Breast epithelium (tissue), 4 donors: ENCODE measurements around the gene CFAP46. TPM values are rescaled to one million over a fixed set of nuclear protein-coding genes. Genes with fewer than 3 reads are reported as not detected.

Experiments used
- DNase-seq, 2 donors: peaks; one replicate each; pipeline ENCODE4 v3.0.0-alpha.2; 2019; ENCODE audit warnings: low spot score in 2 of 2
- H3K27ac ChIP-seq, 2 donors: fragments of 200-600 bp; sonication (generic) in 1 of 2; one replicate each; pipeline ENCODE4 v1.5.1; 2016 to 2019; ENCODE audit warnings: mild to moderate bottlenecking in 1 of 2
- H3K27me3 ChIP-seq, 2 donors: fragments of 200-600 bp; sonication (generic) in 1 of 2; one replicate each; pipeline versions ENCODE4 v1.5.1 to v1.6.0; 2017 to 2019; ENCODE audit warnings: control low read depth in 1 of 2, mild to moderate bottlenecking in 1 of 2
- H3K36me3 ChIP-seq: fragments of 200-600 bp; one replicate; pipeline ENCODE4 v1.5.1; 2019
- H3K4me1 ChIP-seq, 2 donors: fragments of 200-600 bp; sonication (generic); one replicate each; pipeline ENCODE4 v1.5.1; 2016 to 2019; ENCODE audit warnings: control low read depth in 1 of 2
- H3K4me3 ChIP-seq, 3 donors: fragments of 200-600 bp; sonication (generic); 1 replicate in 2 of 3; 2 replicates in 1 of 3; pipeline ENCODE4 v1.5.1; 2016 to 2019; ENCODE audit warnings: mild to moderate bottlenecking in 3 of 3, moderate library complexity in 2 of 3
- H3K9me3 ChIP-seq, 2 donors: fragments of 200-600 bp; sonication (generic) in 1 of 2; one replicate each; pipeline ENCODE4 v1.5.1; 2016 to 2019; ENCODE audit warnings: control low read depth in 1 of 2
- CTCF ChIP-seq, 3 donors: fragments of 450-650 bp; IDR thresholded peaks; one replicate each; pipeline ENCODE4 v1.5.1; 2016 to 2017; ENCODE audit warnings: antibody characterized with exemption in 3 of 3, mild to moderate bottlenecking in 3 of 3, moderate library complexity in 3 of 3
- POLR2A ChIP-seq: fragments of 450-650 bp; IDR thresholded peaks from one replicate; pipeline ENCODE4 v1.6.1; 2016; ENCODE audit warnings: antibody characterized with exemption, mild to moderate bottlenecking, moderate library complexity
- POLR2AphosphoS5 ChIP-seq, 3 donors: sonication (generic); formaldehyde crosslinking; IDR thresholded peaks; one replicate each; pipeline ENCODE4 v1.6.1; 2017; ENCODE audit warnings: antibody characterized with exemption in 3 of 3
- intact Hi-C: fragments of 100-400 bp; cut with DNase I; formaldehyde crosslinking; loops from one replicate; pipeline ENCODE4 v1.15.1; 2023; ENCODE audit warnings: low total_unique reads
- total RNA-seq, 3 donors: library from RNA; depleted of rRNA; stranded (reverse); fragments of >200 nt; gene quantifications; one replicate each; pipeline ENCODE4 v1.1.0, GENCODE V29; 2016

CFAP46 gene
- total RNA-seq: under 1 TPM; 0.16 to 0.73 (median 0.66) TPM

- Histone ChIP-seq H3K9me3 (no peaks in the 10 kb centered on the region), H3K4me1 (no peaks in the 10 kb centered on the region), H3K27ac (no peak within 1 kb of the TSS), H3K36me3 (no peaks in the 10 kb centered on the region), H3K4me3 (peak within 1 kb of the TSS; percentile 22 to 71 (median 62)), H3K27me3 (peaks cover 0 to 16% of the 10 kb centered on the region in 2 donors)
- no peak for TF ChIP-seq POLR2A
- no peak for TF ChIP-seq POLR2AphosphoS5 (IDR thresholded peaks at IDR 0.05)
- TF ChIP-seq CTCF (IDR thresholded peaks at IDR 0.05): no peak
- DNase-seq: peak in 1 of 2 donors; percentile 20
- intact Hi-C loops: no loop called here
Measured at GRCh38 chr10:132942101-132943057, at the start of gene CFAP46. Gene CFAP46, minus strand, starts transcription at chr10:132942570. Its CDS starts 86 bp downstream, at chr10:132942484.

GRCh38 chr10:132991706-132992432 lies 49.5 kb upstream of the CFAP46 start:
- Histone ChIP-seq H3K4me1 (no peaks in the 10 kb centered on the region), H3K27me3 (peaks cover 0 to 38% of the 10 kb centered on the region in 2 donors), H3K27ac (no peak overlapping the region), H3K4me3 (no peak overlapping the region), H3K36me3 (no peaks in the 10 kb centered on the region), H3K9me3 (no peaks in the 10 kb centered on the region)
- DNase-seq: no peak
- no peak for TF ChIP-seq POLR2A
- TF ChIP-seq CTCF (IDR thresholded peaks at IDR 0.05): no peak
- no peak for TF ChIP-seq POLR2AphosphoS5 (IDR thresholded peaks at IDR 0.05)
- intact Hi-C loops: no loop called here

- no peak for DNase-seq
- Histone ChIP-seq H3K4me3 (no peak overlapping the region), H3K27me3 (peaks cover 0 to 42% of the 10 kb centered on the region in 2 donors), H3K9me3 (no peaks in the 10 kb centered on the region), H3K36me3 (no peaks in the 10 kb centered on the region), H3K4me1 (no peaks in the 10 kb centered on the region), H3K27ac (no peak overlapping the region)
- intact Hi-C loops: no loop called here
- TF ChIP-seq POLR2A: no peak
- no peak for TF ChIP-seq POLR2AphosphoS5 (IDR thresholded peaks at IDR 0.05)
- no peak for TF ChIP-seq CTCF (IDR thresholded peaks at IDR 0.05)
Measured at GRCh38 chr10:132990684-132991545, 48.5 kb upstream of the CFAP46 start.

- no peak overlapping the region for H3K27ac ChIP-seq
- no peaks in the 10 kb centered on the region for H3K4me1 ChIP-seq
- no peaks in the 10 kb centered on the region for H3K36me3 ChIP-seq
- DNase-seq: no peak
- peaks cover 0 to 39% of the 10 kb centered on the region in 2 donors for H3K27me3 ChIP-seq
- H3K9me3 ChIP-seq: no peaks in the 10 kb centered on the region
- H3K4me3 ChIP-seq: no peak overlapping the region
- TF ChIP-seq CTCF (IDR thresholded peaks at IDR 0.05): no peak
- no peak for TF ChIP-seq POLR2A
- no peak for TF ChIP-seq POLR2AphosphoS5 (IDR thresholded peaks at IDR 0.05)
- intact Hi-C loops: no loop called here
Measured at GRCh38 chr10:132989476-132990415, 47.4 kb upstream of the CFAP46 start.
